Uterus (tissue), 4 donors: Measurements from ENCODE around the gene THAP9. TPM values are rescaled to one million over a fixed set of nuclear protein-coding genes. Genes with fewer than 3 reads are reported as not detected.

Experiments
- DNase-seq, 2 donors: peaks; one replicate each; pipeline ENCODE4 v3.0.0-alpha.2; 2019 to 2020
- H3K27ac ChIP-seq, 2 donors: fragments of 200-600 bp; sonication (generic); 1 replicate in 1 of 2; 2 replicates in 1 of 2; pipeline ENCODE4 v1.5.1; 2016 to 2018
- H3K27me3 ChIP-seq, 2 donors: fragments of 200-600 bp; sonication (generic); one replicate each; pipeline ENCODE4 v1.5.1; 2018 to 2019; ENCODE audit warnings: control low read depth in 1 of 2
- H3K36me3 ChIP-seq, 2 donors: fragments of 200-600 bp; sonication (generic); one replicate each; pipeline ENCODE4 v1.5.1; 2019; ENCODE audit warnings: control low read depth in 1 of 2
- H3K4me1 ChIP-seq, 2 donors: fragments of 200-600 bp; sonication (generic); one replicate each; pipeline ENCODE4 v1.5.1; 2018 to 2019; ENCODE audit warnings: control low read depth in 1 of 2
- H3K4me3 ChIP-seq, 2 donors: fragments of 200-600 bp; sonication (generic); 1 replicate in 1 of 2; 2 replicates in 1 of 2; pipeline ENCODE4 v1.5.1; 2018 to 2019; ENCODE audit warnings: mild to moderate bottlenecking in 1 of 2
- H3K9me3 ChIP-seq, 2 donors: fragments of 200-600 bp; sonication (generic); one replicate each; pipeline ENCODE4 v1.5.1; 2019; ENCODE audit warnings: control low read depth in 1 of 2
- CTCF ChIP-seq, 4 experiments: fragments of 200-600 bp in 2 of 4; fragments of 450-650 bp in 2 of 4; sonication (generic) in 2 of 4; IDR thresholded peaks; one replicate each; pipeline ENCODE4 v1.5.1; 2016 to 2019; ENCODE audit warnings: antibody characterized with exemption in 4 of 4, mild to moderate bottlenecking in 2 of 4, moderate library complexity in 1 of 4
- POLR2A ChIP-seq, 2 donors: fragments of 450-650 bp; IDR thresholded peaks; one replicate each; pipeline ENCODE4 v1.6.1; 2016; ENCODE audit warnings: antibody characterized with exemption in 2 of 2, mild to moderate bottlenecking in 1 of 2, moderate library complexity in 1 of 2
- intact Hi-C: fragments of 100-400 bp; cut with DNase I; formaldehyde crosslinking; loops from one replicate; pipeline ENCODE4 v1.15.1; 2023; ENCODE audit warnings: low total_unique reads
- total RNA-seq, 4 donors: library from RNA; depleted of rRNA in 3 of 4; stranded (reverse); fragments of >200 nt in 3 of 4; gene quantifications; one replicate each; pipeline versions ENCODE4 v1.1.0 to v1.2.4, GENCODE V29; 2014 to 2023
- donor health status: DM: yes; HTN: yes; CAD: no.

Gene THAP9
- total RNA-seq, 4 donors from 2014 or later, result 2.3 to 26.9 (median 6.5) TPM

GRCh38 chr4:82918091-82918490, 17.6 kb downstream of the THAP9 start:
- Histone ChIP-seq H3K36me3 (no peaks in the 10 kb centered on the region), H3K9me3 (no peaks in the 10 kb centered on the region), H3K4me1 (no peaks in the 10 kb centered on the region), H3K4me3 (no peak overlapping the region), H3K27ac (no peak overlapping the region), H3K27me3 (no peaks in the 10 kb centered on the region)
- DNase-seq, result no peak
- intact Hi-C loops, result no loop called here
- no peak for TF ChIP-seq POLR2A (IDR thresholded peaks at IDR 0.05)
- TF ChIP-seq CTCF (IDR thresholded peaks at IDR 0.05), result no peak

- no peaks in the 10 kb centered on the region for H3K36me3 ChIP-seq
These were observed 18.9 kb downstream of the THAP9 start for GRCh38 chr4:82919386-82919785.

GRCh38 chr4:82921795-82922194, 21.3 kb downstream of the THAP9 start:
- H3K4me1 ChIP-seq, result no peaks in the 10 kb centered on the region
- H3K27me3 ChIP-seq, result no peaks in the 10 kb centered on the region
- H3K4me3 ChIP-seq, result no peak overlapping the region
- TF ChIP-seq CTCF (IDR thresholded peaks at IDR 0.05) (no peak), POLR2A (IDR thresholded peaks at IDR 0.05) (no peak)
- intact Hi-C loops, result no loop called here
- no peak overlapping the region for H3K27ac ChIP-seq
- no peaks in the 10 kb centered on the region for H3K9me3 ChIP-seq
- no peak for DNase-seq
- H3K36me3 ChIP-seq, result no peaks in the 10 kb centered on the region

More at GRCh38 chr4:82919386-82919785, 18.9 kb downstream of the THAP9 start:
- no peak overlapping the region for H3K27ac ChIP-seq
- no peaks in the 10 kb centered on the region for H3K27me3 ChIP-seq
- H3K4me3 ChIP-seq, result no peak overlapping the region
- no peaks in the 10 kb centered on the region for H3K9me3 ChIP-seq
- TF ChIP-seq CTCF (IDR thresholded peaks at IDR 0.05) (no peak), POLR2A (IDR thresholded peaks at IDR 0.05) (no peak)
- intact Hi-C loops, result no loop called here
- H3K4me1 ChIP-seq, result no peaks in the 10 kb centered on the region
- DNase-seq, result no peak

DNA sequence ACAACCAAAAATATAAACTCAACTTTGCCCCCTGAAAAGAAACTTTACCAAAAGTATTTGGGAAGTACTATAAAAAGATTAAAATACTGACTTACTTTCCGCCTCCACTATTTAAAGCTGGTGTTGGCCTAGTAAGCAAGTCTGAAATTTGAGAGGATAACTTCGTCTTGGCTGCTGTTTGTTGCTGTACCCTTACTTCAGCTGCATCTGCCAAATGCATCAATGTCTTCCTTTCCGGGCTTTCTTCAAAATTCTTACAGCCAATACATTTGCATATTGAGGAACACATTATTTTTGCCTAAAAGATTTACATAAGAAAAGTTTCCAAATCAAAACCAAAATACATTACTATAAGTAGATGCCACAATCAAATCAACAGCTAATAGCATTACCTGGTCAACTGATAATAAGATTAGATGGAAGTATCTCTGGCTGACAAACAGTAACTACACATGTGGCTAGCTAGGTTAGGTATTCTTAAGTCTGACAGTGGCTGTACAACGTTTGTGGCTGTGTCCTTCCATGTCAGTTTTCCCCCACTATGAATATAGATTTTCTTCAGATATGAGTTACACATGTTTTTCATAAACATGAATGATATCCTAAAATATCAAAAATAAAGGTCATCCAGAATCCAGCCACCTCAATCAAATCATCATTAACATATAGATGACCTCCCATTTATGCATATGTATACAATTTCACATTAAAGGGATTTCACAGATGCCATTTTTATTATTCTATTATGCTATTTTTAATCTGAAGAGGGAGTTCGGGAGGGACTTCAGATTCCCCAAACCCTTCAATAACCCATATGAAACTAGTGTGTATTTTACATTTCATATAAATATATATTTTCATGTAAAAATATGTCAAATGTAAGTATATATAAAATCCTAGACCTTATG, 30.6 kb downstream of the THAP9 start:
- no peak overlapping the region for H3K4me3 ChIP-seq
- no peaks in the 10 kb centered on the region for H3K9me3 ChIP-seq
- intact Hi-C loops, result no loop called here
- H3K4me1 ChIP-seq, result no peaks in the 10 kb centered on the region
- no peaks in the 10 kb centered on the region for H3K27me3 ChIP-seq
- H3K36me3 ChIP-seq, result no peaks in the 10 kb centered on the region
- no peak for DNase-seq
- no peak for TF ChIP-seq CTCF (IDR thresholded peaks at IDR 0.05)
- TF ChIP-seq POLR2A (IDR thresholded peaks at IDR 0.05), result no peak
- no peak overlapping the region for H3K27ac ChIP-seq

- intact Hi-C loops, result no loop called here
- Histone ChIP-seq H3K4me1 (no peaks in the 10 kb centered on the region), H3K27me3 (no peaks in the 10 kb centered on the region), H3K36me3 (no peaks in the 10 kb centered on the region), H3K4me3 (no peak overlapping the region), H3K27ac (no peak overlapping the region), H3K9me3 (no peaks in the 10 kb centered on the region)
- DNase-seq, result no peak
- TF ChIP-seq CTCF (IDR thresholded peaks at IDR 0.05) (no peak), POLR2A (IDR thresholded peaks at IDR 0.05) (no peak)
These were observed 33.9 kb downstream of the THAP9 start for GRCh38 chr4:82934441-82934840.
